OCI-LY7 (cell line): ENCODE measurements around the gene A1CF.

ENCODE experiments used
- EZH2phosphoT487 ChIP-seq: fragments of 200-600 bp; sonication (generic); IDR thresholded peaks from 2 replicates; pipeline ENCODE4 v1.6.1; 2018; ENCODE audit warnings: low read depth, borderline replicate concordance, mild to moderate bottlenecking, mixed run types, antibody characterized with exemption, low read length, moderate library complexity, mixed read lengths
- TF ChIP-seq, protein P1 (sequence below): fragments of 200-600 bp; sonication (generic); conservative IDR thresholded peaks from 2 replicates; pipeline ENCODE4 v1.5.1; 2014; ENCODE audit warnings: mild to moderate bottlenecking, antibody characterized with exemption, low read length, moderate library complexity, mixed read lengths

DNA sequence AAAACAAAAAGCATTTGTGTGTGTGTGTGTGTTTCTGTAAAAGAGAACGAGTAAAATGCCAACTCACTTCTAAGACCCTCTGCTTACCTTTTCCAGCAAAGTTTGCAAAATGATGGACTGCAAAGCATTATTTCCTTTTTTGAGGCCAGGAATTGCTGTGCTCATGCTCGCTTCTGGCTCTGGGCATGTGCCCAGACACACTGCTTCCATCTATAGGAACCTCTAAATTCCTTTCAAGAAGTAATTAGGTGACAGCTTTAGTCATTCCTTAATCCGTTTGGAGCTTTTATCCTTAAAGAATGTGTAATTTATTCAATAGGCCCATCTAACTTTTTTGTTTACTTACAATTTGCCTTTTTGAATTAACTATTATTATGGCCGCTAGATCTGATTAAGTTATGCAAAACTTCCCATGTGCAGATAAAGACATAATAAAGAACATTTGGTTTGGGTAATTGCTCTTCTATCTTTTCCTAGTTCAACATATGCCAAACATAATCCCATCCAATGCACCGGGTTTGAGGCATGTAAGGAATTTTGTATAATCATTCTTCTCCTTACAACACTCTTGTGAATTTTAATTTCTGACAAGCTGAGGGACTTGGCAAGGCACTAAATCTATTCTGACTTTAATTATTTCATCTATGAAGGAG is 34.7 kb downstream of the A1CF start:
- TF ChIP-seq, protein P1, sequence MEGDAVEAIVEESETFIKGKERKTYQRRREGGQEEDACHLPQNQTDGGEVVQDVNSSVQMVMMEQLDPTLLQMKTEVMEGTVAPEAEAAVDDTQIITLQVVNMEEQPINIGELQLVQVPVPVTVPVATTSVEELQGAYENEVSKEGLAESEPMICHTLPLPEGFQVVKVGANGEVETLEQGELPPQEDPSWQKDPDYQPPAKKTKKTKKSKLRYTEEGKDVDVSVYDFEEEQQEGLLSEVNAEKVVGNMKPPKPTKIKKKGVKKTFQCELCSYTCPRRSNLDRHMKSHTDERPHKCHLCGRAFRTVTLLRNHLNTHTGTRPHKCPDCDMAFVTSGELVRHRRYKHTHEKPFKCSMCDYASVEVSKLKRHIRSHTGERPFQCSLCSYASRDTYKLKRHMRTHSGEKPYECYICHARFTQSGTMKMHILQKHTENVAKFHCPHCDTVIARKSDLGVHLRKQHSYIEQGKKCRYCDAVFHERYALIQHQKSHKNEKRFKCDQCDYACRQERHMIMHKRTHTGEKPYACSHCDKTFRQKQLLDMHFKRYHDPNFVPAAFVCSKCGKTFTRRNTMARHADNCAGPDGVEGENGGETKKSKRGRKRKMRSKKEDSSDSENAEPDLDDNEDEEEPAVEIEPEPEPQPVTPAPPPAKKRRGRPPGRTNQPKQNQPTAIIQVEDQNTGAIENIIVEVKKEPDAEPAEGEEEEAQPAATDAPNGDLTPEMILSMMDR, result no peak
- no peak for TF ChIP-seq EZH2phosphoT487
